ENCODE data around the gene PGPEP1.
"Not testable (repeated sequence)": the region's sequence is repeated elsewhere in the genome, so short reads cannot be mapped to it uniquely, and the experiment has no call there.

The PGPEP1 gene

DNA sequence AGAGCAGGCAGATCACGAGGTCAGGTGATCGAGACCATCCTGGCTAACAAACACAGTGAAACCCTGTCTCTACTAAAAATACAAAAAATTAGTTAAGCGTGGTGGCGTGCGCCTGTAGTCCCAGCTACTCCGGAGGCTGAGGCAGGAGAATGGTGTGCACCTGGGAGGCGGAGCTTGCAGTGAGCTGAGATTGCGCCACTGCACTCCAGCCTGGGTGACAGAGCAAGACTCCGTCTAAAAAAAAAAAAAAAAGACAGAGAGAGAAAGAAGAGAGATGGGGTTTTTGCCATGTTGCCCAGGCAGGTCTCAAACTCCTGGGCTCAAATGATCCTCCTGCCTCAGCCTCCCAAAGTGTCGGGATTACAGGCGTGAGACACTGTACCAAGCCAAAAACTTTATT lies 65.4 kb downstream of the PGPEP1 start:
- not testable (repeated sequence) for H3K4me3 ChIP-seq (ENCODE audit: low read length); DNase-seq (ENCODE audit: low read depth, low spot score)

DNA sequence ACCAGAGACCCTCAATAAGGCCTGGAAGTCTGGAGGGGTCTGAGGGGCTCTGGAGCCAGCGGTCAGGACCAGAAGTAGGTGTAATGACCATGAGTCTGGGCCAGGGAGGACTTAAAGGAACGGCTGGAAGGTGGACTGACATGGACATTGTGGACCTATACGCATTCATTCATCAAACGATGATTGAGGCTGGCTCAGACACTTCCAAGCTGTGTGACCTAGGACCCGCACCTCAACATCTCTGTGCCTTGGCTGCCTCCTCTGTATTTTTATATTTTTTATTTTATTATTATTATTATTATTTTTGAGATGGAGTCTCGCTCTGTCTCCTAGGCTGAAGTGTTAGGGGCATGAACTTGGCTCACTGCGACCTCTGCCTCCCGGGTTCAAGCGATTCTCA lies 66.4 kb downstream of the PGPEP1 start:
- no peak overlapping the region for H3K4me3 ChIP-seq (ENCODE audit: low read length)
- no peak for DNase-seq (ENCODE audit: low read depth, low spot score)

DNA sequence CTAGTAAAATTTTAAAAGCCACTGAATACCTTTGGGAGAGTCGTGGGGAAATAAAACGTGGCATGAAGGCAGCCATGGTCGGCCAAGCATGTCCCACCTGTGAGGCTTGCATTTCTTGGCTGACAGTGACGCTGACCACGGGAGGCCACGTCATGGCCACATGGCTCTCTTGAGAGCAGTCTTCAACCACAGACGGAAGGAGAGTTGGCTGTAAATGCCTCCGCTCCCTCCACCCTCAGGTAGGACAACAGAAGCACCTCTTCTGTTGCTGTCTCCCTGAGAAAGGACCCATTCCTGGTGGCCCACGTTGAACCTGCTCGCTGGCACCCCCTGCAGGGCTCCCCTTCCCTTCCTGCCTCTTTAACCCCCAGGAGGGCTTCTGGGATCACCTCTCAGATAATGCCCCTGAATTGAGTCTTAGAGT lies 67.7 kb downstream of the PGPEP1 start:
- no peak for DNase-seq (ENCODE audit: low read depth, low spot score)
- H3K4me3 ChIP-seq (ENCODE audit: low read length): no peak overlapping the region

DNA sequence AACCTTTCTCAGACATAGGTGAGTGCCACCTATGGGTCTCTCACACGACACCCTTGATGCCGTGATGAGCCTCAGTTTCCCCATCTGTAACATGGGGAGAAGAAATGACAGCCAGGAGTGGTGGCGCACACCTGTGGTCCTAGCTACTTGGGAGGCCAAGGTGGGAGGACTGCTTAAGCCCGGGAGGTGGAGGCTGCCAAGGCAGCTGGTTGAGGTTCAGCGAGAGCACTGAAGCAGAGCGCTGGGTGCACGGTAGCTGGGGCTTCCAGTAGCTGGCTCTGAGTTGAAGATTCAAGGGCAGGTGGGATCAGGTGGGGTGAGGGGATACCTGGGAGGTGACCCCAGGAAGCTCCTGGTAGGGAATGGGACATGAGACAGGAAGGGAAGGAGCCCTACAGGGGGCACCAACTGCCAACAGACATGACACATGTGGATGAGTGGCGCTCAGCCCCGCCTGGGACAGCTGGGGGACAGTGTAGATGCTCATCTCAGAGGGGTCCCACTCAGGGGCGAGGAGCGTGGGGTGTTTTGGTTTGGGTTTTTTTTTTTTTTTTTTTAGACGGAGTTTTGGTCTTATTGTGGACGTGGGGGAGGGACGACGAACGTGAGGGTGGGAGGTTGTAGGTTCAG lies 72.3 kb downstream of the PGPEP1 start:
- no peak for DNase-seq (ENCODE audit: low read depth, low spot score)
- H3K4me3 ChIP-seq (ENCODE audit: low read length): no peak overlapping the region

DNA sequence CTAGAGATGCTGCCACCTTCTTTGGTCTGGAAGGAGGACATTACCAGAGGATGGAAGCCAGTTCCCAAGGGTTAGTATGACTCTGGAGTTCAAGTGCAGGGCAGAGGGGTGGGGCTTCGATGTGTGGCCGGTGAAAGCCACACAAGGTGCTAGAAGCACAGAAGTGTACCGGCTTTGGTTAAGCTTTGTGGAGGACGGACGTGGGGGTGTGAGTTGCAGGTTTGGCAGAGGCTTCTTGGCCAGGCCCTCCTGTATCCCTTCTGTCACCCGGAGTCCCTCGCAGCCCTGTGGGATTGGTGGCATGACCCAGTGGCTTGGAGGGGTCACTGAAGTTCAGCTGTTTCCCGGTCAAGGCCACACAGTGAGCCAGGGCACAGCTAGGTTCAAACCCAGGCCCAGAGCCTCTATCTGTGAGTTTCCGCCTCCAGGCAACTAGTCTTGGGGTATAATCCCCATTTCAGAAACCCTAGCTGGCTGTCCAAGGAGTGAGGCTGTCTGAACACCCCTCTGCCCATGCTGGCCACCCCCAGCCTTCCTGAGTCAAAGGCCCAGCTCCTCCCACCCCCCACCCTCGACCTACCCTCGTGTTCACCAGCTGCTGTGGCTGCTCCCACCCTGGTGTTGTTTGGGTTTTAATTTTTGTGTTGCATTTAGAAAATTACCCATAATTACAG lies 74.2 kb downstream of the PGPEP1 start:
- H3K4me3 ChIP-seq (ENCODE audit: low read length): no peak overlapping the region
- DNase-seq (ENCODE audit: low read depth, low spot score): no peak

DNA sequence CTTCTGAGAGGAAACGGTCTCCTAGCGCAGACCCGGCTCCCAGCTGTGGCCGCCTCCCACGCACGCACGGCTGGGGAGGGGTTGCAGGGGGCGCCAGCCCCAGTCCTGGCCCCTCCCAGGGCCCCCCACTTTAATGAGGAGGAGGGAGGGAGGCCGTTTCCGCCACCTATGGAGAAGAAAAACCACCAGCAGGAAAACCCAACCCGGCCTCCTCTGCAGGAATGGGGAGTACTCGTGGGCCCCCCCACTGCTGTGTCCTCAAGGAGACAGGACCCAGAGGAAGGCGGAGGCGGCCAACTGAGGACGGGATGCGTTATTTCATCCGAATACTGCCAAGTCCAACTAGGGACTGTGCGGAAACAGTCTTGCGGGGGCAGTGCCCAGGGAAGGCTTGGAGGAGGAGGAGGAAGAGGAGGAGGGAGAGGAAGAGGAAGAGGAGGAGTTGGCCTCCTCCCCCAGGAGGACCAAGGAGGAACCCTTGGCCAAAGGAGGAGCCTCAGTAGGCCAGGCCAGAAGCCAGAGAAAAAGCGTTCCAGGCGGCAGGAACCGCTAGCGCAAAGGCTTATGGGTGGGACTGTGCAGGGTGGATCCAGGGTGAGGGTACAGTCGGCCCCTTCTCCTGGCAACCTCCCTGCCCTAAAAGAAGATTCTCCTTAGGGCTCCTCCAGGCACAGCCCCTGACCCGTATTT lies 74.9 kb downstream of the PGPEP1 start:
- DNase-seq (ENCODE audit: low read depth, low spot score): no peak
- H3K4me3 ChIP-seq (ENCODE audit: low read length): peak overlapping the region; percentile 22

DNA sequence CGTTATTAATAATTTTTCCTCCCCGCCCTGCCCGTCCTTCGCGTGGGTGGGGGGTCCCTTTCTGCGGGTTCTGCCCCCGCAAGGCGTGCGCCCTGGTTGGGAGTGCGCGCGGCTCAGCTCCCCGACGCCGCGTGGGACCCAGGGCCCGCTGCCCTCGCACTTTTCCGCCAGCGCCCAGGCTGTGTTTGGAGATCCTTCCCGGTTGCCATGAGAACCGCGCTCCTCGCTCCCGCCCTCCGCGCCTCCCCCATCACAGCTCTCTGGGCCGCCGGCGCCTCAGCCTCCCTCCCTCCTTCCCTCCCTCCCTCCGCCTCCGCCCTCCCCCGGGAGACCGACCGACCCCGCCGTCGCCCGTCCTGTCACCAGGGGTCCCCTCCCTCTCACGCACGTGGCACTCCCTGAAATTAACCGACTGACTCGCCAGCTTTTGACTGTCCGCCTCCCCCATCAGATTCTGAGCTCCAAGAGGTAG lies 76.4 kb downstream of the PGPEP1 start:
- peak overlapping the region; percentile 44 for H3K4me3 ChIP-seq (ENCODE audit: low read length)
- DNase-seq (ENCODE audit: low read depth, low spot score): peak; percentile 55

DNA sequence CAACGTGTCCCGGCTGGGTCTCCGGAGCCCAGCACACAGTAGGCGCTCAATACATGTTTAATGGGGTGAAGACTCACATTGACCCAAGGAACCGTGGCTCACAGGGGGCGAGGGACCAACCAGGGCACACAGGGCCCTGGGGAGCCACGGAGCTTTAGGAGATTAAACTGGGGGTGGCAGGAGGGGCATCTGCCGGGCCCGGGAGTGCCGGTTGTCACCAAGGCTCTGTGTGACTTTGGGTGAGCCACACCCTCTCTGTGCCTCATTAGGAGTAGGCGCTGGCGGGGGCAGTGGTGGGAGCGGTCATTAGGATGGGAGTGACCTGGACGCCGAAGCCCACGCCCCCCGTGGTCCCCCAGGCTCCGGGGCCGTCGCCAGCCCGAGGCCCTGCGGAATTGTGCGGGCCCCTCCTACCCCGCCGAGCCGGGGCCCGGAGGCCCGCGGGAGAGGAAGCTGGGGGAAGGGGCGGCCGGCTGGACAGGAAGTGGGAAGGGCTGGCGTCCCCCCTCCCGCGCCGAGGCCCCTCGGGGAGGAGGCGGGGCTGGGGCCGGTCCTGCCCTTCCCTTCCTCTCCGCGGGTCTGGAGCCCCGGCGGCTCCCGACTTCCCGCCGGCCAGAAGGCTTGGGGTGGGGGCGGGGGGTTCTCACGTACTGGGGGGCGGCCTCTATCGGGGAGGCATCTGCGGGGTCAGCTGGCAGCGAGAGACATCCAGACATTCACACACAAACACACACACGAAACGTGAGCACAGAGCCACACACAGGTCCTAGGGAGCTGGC lies 77.0 kb downstream of the PGPEP1 start:
- no peak for DNase-seq (ENCODE audit: low read depth, low spot score)
- peak overlapping the region; percentile 44 for H3K4me3 ChIP-seq (ENCODE audit: low read length)

DNA sequence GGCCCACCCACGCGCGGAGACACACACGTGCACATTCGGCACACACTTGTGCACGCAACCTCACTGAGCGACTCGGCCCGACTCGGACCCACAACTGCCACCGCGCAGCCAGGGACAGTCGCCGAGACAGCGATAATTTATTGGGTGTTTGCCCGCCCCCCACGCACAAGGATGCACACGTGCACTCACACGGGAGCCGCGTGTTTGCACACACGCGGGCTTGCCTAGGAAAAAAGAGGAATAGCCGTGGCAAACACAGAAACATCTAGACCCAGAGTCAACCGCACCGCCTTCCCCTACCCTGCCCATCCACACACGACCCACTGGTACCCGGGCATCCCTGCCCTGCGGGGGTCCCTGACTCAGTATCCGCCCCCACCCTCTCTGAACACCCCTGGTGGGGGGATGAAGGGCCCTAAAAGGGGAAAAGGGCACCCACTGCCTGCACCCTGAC lies 77.7 kb downstream of the PGPEP1 start:
- DNase-seq (ENCODE audit: low read depth, low spot score): no peak
- H3K4me3 ChIP-seq (ENCODE audit: low read length): no peak overlapping the region

DNA sequence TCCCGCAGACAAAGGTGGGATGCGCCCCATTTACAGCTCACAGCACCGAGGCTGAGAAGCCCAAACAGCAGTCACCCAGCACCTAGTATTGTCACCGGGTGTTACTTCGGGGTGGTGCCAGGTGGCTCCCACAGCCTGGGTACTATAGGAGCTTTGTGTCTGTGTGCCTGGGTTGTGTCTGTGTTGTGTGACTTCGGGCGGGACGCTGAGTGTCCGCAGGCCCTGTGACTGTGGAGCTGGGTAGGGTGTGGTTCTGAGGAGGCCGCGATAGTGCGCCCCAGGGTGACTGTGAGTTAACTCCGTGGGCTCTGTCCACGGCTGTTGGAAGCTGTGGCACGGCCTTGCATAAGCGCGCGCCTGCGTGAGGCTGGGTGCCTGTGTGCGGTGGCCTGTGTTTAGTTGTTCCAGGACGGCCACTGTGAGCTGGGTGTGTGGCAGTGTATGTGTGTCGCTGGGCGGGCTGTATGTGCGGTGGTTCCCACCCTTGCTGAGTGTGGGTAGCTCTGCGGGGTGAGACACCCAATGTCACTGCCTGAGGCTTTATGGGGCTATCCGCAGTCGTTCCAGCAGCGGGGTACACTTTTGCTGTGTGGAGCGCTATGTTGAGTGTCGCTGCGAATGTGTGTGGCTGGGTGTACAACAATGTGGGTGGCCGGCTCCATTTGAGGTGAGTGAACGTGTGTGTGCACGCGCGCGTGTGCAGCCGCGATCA lies 78.2 kb downstream of the PGPEP1 start:
- peak overlapping the region; percentile 45 for H3K4me3 ChIP-seq (ENCODE audit: low read length)
- DNase-seq (ENCODE audit: low read depth, low spot score): no peak

DNA sequence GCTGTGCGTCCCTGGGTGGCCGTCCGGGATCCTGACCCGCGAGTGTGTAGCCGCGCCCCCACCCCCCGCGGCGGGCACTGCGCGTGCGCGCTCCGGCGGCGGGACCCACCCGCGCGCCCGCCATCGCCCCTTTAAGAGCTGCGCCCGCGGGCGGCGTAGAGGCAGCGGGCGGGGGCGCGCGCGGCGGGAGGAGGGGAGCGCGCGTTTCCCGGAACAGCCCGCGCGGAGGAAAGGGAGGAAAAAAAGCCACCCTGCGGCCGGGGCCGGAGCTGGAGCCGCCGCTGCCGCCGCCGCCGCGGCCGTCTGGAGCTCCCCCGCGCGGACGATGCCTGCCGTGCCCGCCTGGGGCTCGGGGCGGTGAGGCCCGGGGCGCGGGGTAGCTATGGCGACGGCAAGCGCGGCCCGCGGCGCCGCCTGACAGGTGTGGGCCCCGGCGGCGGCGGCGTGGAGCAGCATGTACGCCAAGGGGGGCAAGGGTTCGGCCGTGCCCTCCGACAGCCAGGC lies 78.8 kb downstream of the PGPEP1 start, which contains the start of gene SSBP4:
Gene SSBP4, plus strand, starts transcription at position 204 of the 504 bp plus-strand sequence. Its CDS starts 251 bp downstream, at position 455.
- DNase-seq (ENCODE audit: low read depth, low spot score): no peak
- H3K4me3 ChIP-seq (ENCODE audit: low read length): peak within 1 kb of the TSS; percentile 60

All from Jurkat, Clone E6-1 (cell line).